ENCODE data around the gene TCF20. TPM values are rescaled to one million over a fixed set of nuclear protein-coding genes. Genes with fewer than 3 reads are reported as not detected.

TCF20 gene
- 101 TPM for total RNA-seq
- 1 to 10 TPM; 1.4 to 2.1 (median 1.9) TPM for polyA plus RNA-seq

- H3K4me3 Mint-ChIP-seq, result peak within 1 kb of the TSS; percentile 93 to 97 (median 96)
- H3K27ac ChIP-seq (ENCODE audit: insufficient read depth, low read length, poor library complexity, severe bottlenecking), result peak within 1 kb of the TSS; percentile 85
- peak within 1 kb of the TSS; percentile 93 for H3K4me3 ChIP-seq (ENCODE audit: low read depth, low read length)
- no peaks in the 10 kb centered on the region for H3K27me3 ChIP-seq (ENCODE audit: control insufficient read depth, insufficient read depth, low read length)
- peaks cover 40% of the 10 kb centered on the region for H3K4me1 ChIP-seq (ENCODE audit: control insufficient read depth, insufficient read depth, low read length, poor library complexity, severe bottlenecking)
- H3K27ac Mint-ChIP-seq, result peak within 1 kb of the TSS; percentile 86 to 90 (median 89)
- peak; percentile 78 to 81 for ATAC-seq (ENCODE audit: low read depth in 2 of 2)
- no peaks in the 10 kb centered on the region for H3K9me3 ChIP-seq (ENCODE audit: control insufficient read depth in 2 of 2, low read length in 2 of 2)
- H3K4me1 Mint-ChIP-seq, result peaks cover 10 to 45% (median 31%) of the 10 kb centered on the region in 4 donors
- H3K9me3 Mint-ChIP-seq, result peaks cover 0 to 3% (median 0%) of the 10 kb centered on the region in 7 donors
- H3K36me3 ChIP-seq (ENCODE audit: control insufficient read depth, insufficient read depth, low read length), result no peaks in the 10 kb centered on the region
- no peaks in the 10 kb centered on the region for H3K36me3 Mint-ChIP-seq
- H3K27me3 Mint-ChIP-seq, result no peaks in the 10 kb centered on the region
- DNase-seq, result peak; percentile 74 to 83 (median 78)
Measured at GRCh38 chr22:42270510-42271190, at the start of gene TCF20. Gene TCF20 (minus strand): TSS chr22:42270653. CDS start chr22:42215305, 55,348 bp downstream.

- H3K36me3 ChIP-seq (ENCODE audit: control insufficient read depth, insufficient read depth, low read length), result no peaks in the 10 kb centered on the region
- H3K27ac Mint-ChIP-seq, result no peak overlapping the region
- DNase-seq (no peak), ATAC-seq (ENCODE audit: low read depth in 2 of 2) (no peak)
- no peaks in the 10 kb centered on the region for H3K9me3 ChIP-seq (ENCODE audit: control insufficient read depth in 2 of 2, low read length in 2 of 2)
- H3K36me3 Mint-ChIP-seq, result peaks cover 5% of the 10 kb centered on the region
- H3K27me3 ChIP-seq (ENCODE audit: control insufficient read depth, insufficient read depth, low read length), result no peaks in the 10 kb centered on the region
- H3K4me1 Mint-ChIP-seq, result peaks cover 1 to 39% (median 14%) of the 10 kb centered on the region in 4 donors
- peaks cover 17% of the 10 kb centered on the region for H3K4me1 ChIP-seq (ENCODE audit: control insufficient read depth, insufficient read depth, low read length, poor library complexity, severe bottlenecking)
- H3K4me3 ChIP-seq (ENCODE audit: low read depth, low read length), result no peak overlapping the region
- no peak overlapping the region for H3K27ac ChIP-seq (ENCODE audit: insufficient read depth, low read length, poor library complexity, severe bottlenecking)
- peaks cover 0 to 3% (median 0%) of the 10 kb centered on the region in 7 donors for H3K9me3 Mint-ChIP-seq
- no peak overlapping the region for H3K4me3 Mint-ChIP-seq
- peaks cover 4% of the 10 kb centered on the region for H3K27me3 Mint-ChIP-seq
Measured at GRCh38 chr22:42319386-42319785, 48.9 kb upstream of the TCF20 start.

GRCh38 chr22:42318967-42319366 is 48.5 kb upstream of the TCF20 start:
- no peak overlapping the region for H3K27ac Mint-ChIP-seq
- no peak for DNase-seq
- no peak overlapping the region for H3K4me3 Mint-ChIP-seq
- Histone ChIP-seq H3K36me3 (ENCODE audit: control insufficient read depth, insufficient read depth, low read length) (no peaks in the 10 kb centered on the region), H3K27me3 (ENCODE audit: control insufficient read depth, insufficient read depth, low read length) (no peaks in the 10 kb centered on the region), H3K9me3 (ENCODE audit: control insufficient read depth in 2 of 2, low read length in 2 of 2) (no peaks in the 10 kb centered on the region), H3K4me3 (ENCODE audit: low read depth, low read length) (no peak overlapping the region), H3K4me1 (ENCODE audit: control insufficient read depth, insufficient read depth, low read length, poor library complexity, severe bottlenecking) (peaks cover 21% of the 10 kb centered on the region), H3K27ac (ENCODE audit: insufficient read depth, low read length, poor library complexity, severe bottlenecking) (no peak overlapping the region)
- H3K9me3 Mint-ChIP-seq, result peaks cover 0 to 3% (median 0%) of the 10 kb centered on the region in 7 donors
- peaks cover 4% of the 10 kb centered on the region for H3K27me3 Mint-ChIP-seq
- peaks cover 5% of the 10 kb centered on the region for H3K36me3 Mint-ChIP-seq
- H3K4me1 Mint-ChIP-seq, result peaks cover 1 to 38% (median 15%) of the 10 kb centered on the region in 4 donors
- no peak for ATAC-seq (ENCODE audit: low read depth in 2 of 2)

GRCh38 chr22:42317691-42318547 is 47.5 kb upstream of the TCF20 start:
- DNase-seq (no peak), ATAC-seq (ENCODE audit: low read depth in 2 of 2) (no peak)
- H3K36me3 Mint-ChIP-seq, result peaks cover 5% of the 10 kb centered on the region
- no peaks in the 10 kb centered on the region for H3K36me3 ChIP-seq (ENCODE audit: control insufficient read depth, insufficient read depth, low read length)
- H3K4me3 ChIP-seq (ENCODE audit: low read depth, low read length), result no peak overlapping the region
- H3K9me3 ChIP-seq (ENCODE audit: control insufficient read depth in 2 of 2, low read length in 2 of 2), result no peaks in the 10 kb centered on the region
- peaks cover 0 to 3% (median 0%) of the 10 kb centered on the region in 7 donors for H3K9me3 Mint-ChIP-seq
- H3K27ac ChIP-seq (ENCODE audit: insufficient read depth, low read length, poor library complexity, severe bottlenecking), result no peak overlapping the region
- H3K27me3 ChIP-seq (ENCODE audit: control insufficient read depth, insufficient read depth, low read length), result no peaks in the 10 kb centered on the region
- H3K27ac Mint-ChIP-seq, result peak overlapping the region in 1 of 3 donors; percentile 62
- H3K4me3 Mint-ChIP-seq, result no peak overlapping the region
- H3K4me1 Mint-ChIP-seq, result peaks cover 5 to 46% (median 19%) of the 10 kb centered on the region in 4 donors
- peaks cover 4% of the 10 kb centered on the region for H3K27me3 Mint-ChIP-seq
- H3K4me1 ChIP-seq (ENCODE audit: control insufficient read depth, insufficient read depth, low read length, poor library complexity, severe bottlenecking), result peaks cover 27% of the 10 kb centered on the region

- Histone ChIP-seq H3K27ac (ENCODE audit: insufficient read depth, low read length, poor library complexity, severe bottlenecking) (no peak overlapping the region), H3K36me3 (ENCODE audit: control insufficient read depth, insufficient read depth, low read length) (no peaks in the 10 kb centered on the region), H3K27me3 (ENCODE audit: control insufficient read depth, insufficient read depth, low read length) (no peaks in the 10 kb centered on the region), H3K4me1 (ENCODE audit: control insufficient read depth, insufficient read depth, low read length, poor library complexity, severe bottlenecking) (peaks cover 31% of the 10 kb centered on the region), H3K4me3 (ENCODE audit: low read depth, low read length) (no peak overlapping the region), H3K9me3 (ENCODE audit: control insufficient read depth in 2 of 2, low read length in 2 of 2) (no peaks in the 10 kb centered on the region)
- peaks cover 0 to under 1% (median 0%) of the 10 kb centered on the region in 7 donors for H3K9me3 Mint-ChIP-seq
- no peaks in the 10 kb centered on the region for H3K36me3 Mint-ChIP-seq
- peak in 2 of 3 donors; percentile 24 to 52 for DNase-seq
- peaks cover 5 to 43% (median 19%) of the 10 kb centered on the region in 4 donors for H3K4me1 Mint-ChIP-seq
- H3K27ac Mint-ChIP-seq, result peak overlapping the region in 2 of 3 donors; percentile 75 to 93
- H3K27me3 Mint-ChIP-seq, result peaks cover under 1% of the 10 kb centered on the region
- ATAC-seq (ENCODE audit: low read depth in 2 of 2), result peak; percentile 61 to 72
- H3K4me3 Mint-ChIP-seq, result peak overlapping the region in 2 of 4 donors; percentile 46 to 58
Measured at GRCh38 chr22:42317008-42317407, 46.6 kb upstream of the TCF20 start.

GRCh38 chr22:42315392-42315756 is 44.9 kb upstream of the TCF20 start:
- Mint-ChIP-seq H3K4me1 (peaks cover 5 to 48% (median 23%) of the 10 kb centered on the region in 4 donors), H3K27ac (peak overlapping the region; percentile 76 to 91 (median 86)), H3K9me3 (no peaks in the 10 kb centered on the region), H3K36me3 (no peaks in the 10 kb centered on the region), H3K4me3 (peak overlapping the region in 2 of 4 donors; percentile 10 to 46), H3K27me3 (no peaks in the 10 kb centered on the region)
- no peak for DNase-seq
- ATAC-seq (ENCODE audit: low read depth in 2 of 2), result no peak
- H3K4me1 ChIP-seq (ENCODE audit: control insufficient read depth, insufficient read depth, low read length, poor library complexity, severe bottlenecking), result peaks cover 34% of the 10 kb centered on the region
- H3K27me3 ChIP-seq (ENCODE audit: control insufficient read depth, insufficient read depth, low read length), result no peaks in the 10 kb centered on the region
- H3K9me3 ChIP-seq (ENCODE audit: control insufficient read depth in 2 of 2, low read length in 2 of 2), result no peaks in the 10 kb centered on the region
- no peak overlapping the region for H3K4me3 ChIP-seq (ENCODE audit: low read depth, low read length)
- H3K36me3 ChIP-seq (ENCODE audit: control insufficient read depth, insufficient read depth, low read length), result no peaks in the 10 kb centered on the region
- H3K27ac ChIP-seq (ENCODE audit: insufficient read depth, low read length, poor library complexity, severe bottlenecking), result no peak overlapping the region

GRCh38 chr22:42314709-42315391 is 44.4 kb upstream of the TCF20 start:
- no peaks in the 10 kb centered on the region for H3K36me3 ChIP-seq (ENCODE audit: control insufficient read depth, insufficient read depth, low read length)
- no peak for ATAC-seq (ENCODE audit: low read depth in 2 of 2)
- peak overlapping the region; percentile 76 to 91 (median 86) for H3K27ac Mint-ChIP-seq
- H3K36me3 Mint-ChIP-seq, result no peaks in the 10 kb centered on the region
- peaks cover 5 to 49% (median 23%) of the 10 kb centered on the region in 4 donors for H3K4me1 Mint-ChIP-seq
- peak in 1 of 3 donors; percentile 52 for DNase-seq
- H3K4me3 Mint-ChIP-seq, result peak overlapping the region; percentile 38 to 68 (median 52)
- no peaks in the 10 kb centered on the region for H3K9me3 ChIP-seq (ENCODE audit: control insufficient read depth in 2 of 2, low read length in 2 of 2)
- H3K27ac ChIP-seq (ENCODE audit: insufficient read depth, low read length, poor library complexity, severe bottlenecking), result no peak overlapping the region
- H3K4me3 ChIP-seq (ENCODE audit: low read depth, low read length), result no peak overlapping the region
- no peaks in the 10 kb centered on the region for H3K27me3 ChIP-seq (ENCODE audit: control insufficient read depth, insufficient read depth, low read length)
- H3K9me3 Mint-ChIP-seq, result no peaks in the 10 kb centered on the region
- peaks cover 34% of the 10 kb centered on the region for H3K4me1 ChIP-seq (ENCODE audit: control insufficient read depth, insufficient read depth, low read length, poor library complexity, severe bottlenecking)
- H3K27me3 Mint-ChIP-seq, result no peaks in the 10 kb centered on the region

All from CD4-positive, CD25-positive, alpha-beta regulatory T cell (primary cell).